PC-3 (cell line): Measurements from ENCODE around the gene RRAGD. TPM values are rescaled to one million over a fixed set of nuclear protein-coding genes. Genes with fewer than 3 reads are reported as not detected.

Source experiments
- ATAC-seq: fragments of 200-7000 bp; cut with Tn5 transposase; 2 replicates; pipeline ENCODE4 v1.9.1; 2020; ENCODE audit warnings: mild to moderate bottlenecking, moderate library complexity
- BruUV-seq: library from RNA; stranded (reverse); fragments of 400-500 nt; replicated peaks from 2 replicates; lab custom pipeline; 2021; lab: Mats Ljungman, UMichigan
- CTCF ChIA-PET: fragments of 300-600 bp; sonication (Branson Sonifier 250); formaldehyde crosslinking; loops from one replicate; lab custom pipeline; 2022; ENCODE audit warnings: antibody characterized with exemption; lab: Charles Lee
- POLR2A ChIA-PET: fragments of 300-600 bp; sonication (Branson Sonifier 250); formaldehyde crosslinking; loops from one replicate; lab custom pipeline; 2022; ENCODE audit warnings: antibody characterized with exemption; ENCODE audit not compliant: unreplicated experiment; lab: Charles Lee
- DNase-seq: peaks from one replicate; pipeline ENCODE4 v3.0.0-alpha.2; 2015
- H2AFZ ChIP-seq: fragments of 300-600 bp; sonication (generic); 2 replicates; pipeline ENCODE4 v1.6.0; 2016; ENCODE audit warnings: antibody characterized with exemption, low read length
- H3F3A ChIP-seq: fragments of 300-600 bp; sonication (generic); one replicate; pipeline ENCODE4 v1.6.0; 2017; ENCODE audit warnings: antibody characterized with exemption, low read length, control low read depth, mild to moderate bottlenecking; ENCODE audit not compliant: unreplicated experiment
- H3K27ac ChIP-seq: fragments of 300-600 bp; sonication (generic); 2 replicates; pipeline ENCODE4 v1.5.1; 2016; ENCODE audit warnings: mild to moderate bottlenecking, low read length
- H3K27me3 ChIP-seq: fragments of 300-600 bp; sonication (generic); 2 replicates; pipeline ENCODE4 v1.6.1; 2016; ENCODE audit warnings: low read length, mixed read lengths
- H3K36me3 ChIP-seq: fragments of 300-600 bp; sonication (generic); 2 replicates; pipeline ENCODE4 v1.6.1; 2016; ENCODE audit warnings: low read depth, mixed run types, low read length, mixed read lengths
- H3K4me1 ChIP-seq: fragments of 300-600 bp; sonication (generic); 2 replicates; pipeline ENCODE4 v1.5.1; 2016; ENCODE audit warnings: low read length; ENCODE audit not compliant: insufficient read depth
- H3K4me2 ChIP-seq: fragments of 300-600 bp; sonication (generic); 2 replicates; pipeline ENCODE4 v1.6.0; 2016; ENCODE audit warnings: low read length
- H3K4me3 ChIP-seq: fragments of 300-600 bp; sonication (generic); 2 replicates; pipeline ENCODE4 v1.5.1; 2016; ENCODE audit warnings: mild to moderate bottlenecking, low read length, mixed read lengths
- H3K79me2 ChIP-seq: fragments of 300-600 bp; sonication (generic); 2 replicates; pipeline ENCODE4 v1.6.1; 2017; ENCODE audit warnings: low read length, mixed read lengths
- H3K9ac ChIP-seq: fragments of 300-600 bp; sonication (generic); 2 replicates; pipeline ENCODE4 v1.6.0; 2016; ENCODE audit warnings: mild to moderate bottlenecking, low read length
- H3K9me2 ChIP-seq: fragments of 300-600 bp; sonication (generic); replicated peaks from 2 replicates; pipeline ENCODE4 v1.6.1; 2016; ENCODE audit warnings: mixed run types, low read length, mixed read lengths
- H3K9me3 ChIP-seq: fragments of 300-600 bp; sonication (generic); 2 replicates; pipeline ENCODE4 v1.6.1; 2016; ENCODE audit warnings: low read length, mixed read lengths
- H4K20me1 ChIP-seq: fragments of 300-600 bp; sonication (generic); 2 replicates; pipeline ENCODE4 v1.6.1; 2016; ENCODE audit warnings: low read length, mixed read lengths
- CTCF ChIP-seq: fragments of 300-600 bp; sonication (generic); conservative IDR thresholded peaks from 2 replicates; pipeline ENCODE4 v1.5.1; 2017; ENCODE audit warnings: antibody characterized with exemption, low read depth, mild to moderate bottlenecking, low read length
- EZH2 ChIP-seq: fragments of 300-600 bp; sonication (generic); IDR thresholded peaks from one replicate; pipeline ENCODE4 v1.6.1; 2017; ENCODE audit warnings: antibody characterized with exemption, mild to moderate bottlenecking, low read length; ENCODE audit not compliant: unreplicated experiment
- EZH2phosphoT487 ChIP-seq: fragments of 300-600 bp; sonication (generic); IDR thresholded peaks from 2 replicates; pipeline ENCODE4 v1.6.1; 2018; ENCODE audit warnings: mild to moderate bottlenecking, antibody characterized with exemption, low read length, borderline replicate concordance
- intact Hi-C: fragments of 100-400 bp; cut with micrococcal nuclease; formaldehyde crosslinking; loops from 2 replicates; pipeline ENCODE4 v1.9.0; 2023
- total RNA-seq: library from RNA; depleted of rRNA; stranded (reverse); fragments of >200 nt; gene quantifications from 2 replicates; pipeline ENCODE4 v1.2.3, GENCODE V29; 2014

Gene RRAGD
- total RNA-seq, 1 experiment from 2014 or later = 0.62 TPM

- intact Hi-C loops = no loop called here
- H3K9me3 ChIP-seq = no peaks in the 10 kb centered on the region
- CTCF ChIA-PET = no interaction called here
- TF ChIP-seq CTCF (no peak), EZH2 (no peak), EZH2phosphoT487 (no peak)
- H3K27me3 ChIP-seq = no peaks in the 10 kb centered on the region
- H3K27ac ChIP-seq = no peak overlapping the region
- H3K4me3 ChIP-seq = no peak overlapping the region
- no peak overlapping the region for H3K9ac ChIP-seq
- ATAC-seq (no peak), DNase-seq (no peak)
- H3K9me2 ChIP-seq = no peaks in the 10 kb centered on the region
- no peak overlapping the region for H3K4me2 ChIP-seq
- no peaks in the 10 kb centered on the region for H3K4me1 ChIP-seq
- BruUV-seq = no TSS peak
- no peaks in the 10 kb centered on the region for H4K20me1 ChIP-seq
- H3K36me3 ChIP-seq = no peaks in the 10 kb centered on the region
- POLR2A ChIA-PET = no interaction called here
- no peaks in the 10 kb centered on the region for H3K79me2 ChIP-seq
- no peaks in the 10 kb centered on the region for H3F3A ChIP-seq
- H2AFZ ChIP-seq = no peak overlapping the region
These were observed 19.2 kb downstream of the RRAGD start for GRCh38 chr6:89392823-89393222.

GRCh38 chr6:89388846-89389245 lies 23.2 kb downstream of the RRAGD start:
- no peak for TF ChIP-seq CTCF
- no peak for TF ChIP-seq EZH2phosphoT487
- no peak for TF ChIP-seq EZH2
- H2AFZ ChIP-seq = no peak overlapping the region
- H3K27me3 ChIP-seq = no peaks in the 10 kb centered on the region
- DNase-seq = no peak
- no peaks in the 10 kb centered on the region for H3K9me3 ChIP-seq
- no peaks in the 10 kb centered on the region for H3K79me2 ChIP-seq
- no peak overlapping the region for H3K4me3 ChIP-seq
- H3K9me2 ChIP-seq = no peaks in the 10 kb centered on the region
- ChIA-PET POLR2A (no interaction called here), CTCF (no interaction called here)
- H3K4me1 ChIP-seq = peaks cover 10% of the 10 kb centered on the region
- BruUV-seq = no TSS peak
- intact Hi-C loops = no loop called here
- no peak for ATAC-seq
- H3F3A ChIP-seq = no peaks in the 10 kb centered on the region
- no peak overlapping the region for H3K27ac ChIP-seq
- no peak overlapping the region for H3K9ac ChIP-seq
- H3K36me3 ChIP-seq = no peaks in the 10 kb centered on the region
- H3K4me2 ChIP-seq = no peak overlapping the region
- H4K20me1 ChIP-seq = no peaks in the 10 kb centered on the region

- no peak overlapping the region for H3K27ac ChIP-seq
- no peak overlapping the region for H3K4me3 ChIP-seq
- H3K79me2 ChIP-seq = no peaks in the 10 kb centered on the region
- ChIA-PET POLR2A (interaction anchor here (0.6 kb wide), 1 partner anchor 32 kb away, joined by 5 read pairs; no protein-coding TSS in a partner anchor), CTCF (no interaction called here)
- DNase-seq (no peak), ATAC-seq (no peak)
- intact Hi-C loops = no loop called here
- no peaks in the 10 kb centered on the region for H3K9me2 ChIP-seq
- no peaks in the 10 kb centered on the region for H4K20me1 ChIP-seq
- H3K36me3 ChIP-seq = no peaks in the 10 kb centered on the region
- no peaks in the 10 kb centered on the region for H3F3A ChIP-seq
- no peak overlapping the region for H3K4me2 ChIP-seq
- no peak overlapping the region for H2AFZ ChIP-seq
- H3K27me3 ChIP-seq = no peaks in the 10 kb centered on the region
- no peak overlapping the region for H3K9ac ChIP-seq
- TF ChIP-seq EZH2phosphoT487 (no peak), EZH2 (no peak), CTCF (no peak)
- BruUV-seq = no TSS peak
- H3K4me1 ChIP-seq = peaks cover 10% of the 10 kb centered on the region
- no peaks in the 10 kb centered on the region for H3K9me3 ChIP-seq
These were observed 24.4 kb downstream of the RRAGD start for GRCh38 chr6:89387516-89388201.
